Sigmoid colon (tissue), 7 donors: Measurements from ENCODE around the gene SALL1. TPM values are rescaled to one million over a fixed set of nuclear protein-coding genes. Genes with fewer than 3 reads are reported as not detected.

ENCODE experiments used
- DNase-seq: peaks from one replicate; pipeline ENCODE4 v3.0.0-alpha.2; 2019
- H3K27ac ChIP-seq, 4 donors: fragments of 200-600 bp; sonication (generic); one replicate each; pipeline ENCODE4 v1.5.1; 2016 to 2019; ENCODE audit warnings: mild to moderate bottlenecking in 1 of 4
- H3K27me3 ChIP-seq, 3 donors: fragments of 200-600 bp; sonication (generic); one replicate each; pipeline ENCODE4 v1.5.1; 2019; ENCODE audit warnings: mild to moderate bottlenecking in 1 of 3
- H3K36me3 ChIP-seq, 4 donors: fragments of 200-600 bp; sonication (generic); one replicate each; pipeline ENCODE4 v1.5.1; 2016 to 2019
- H3K4me1 ChIP-seq, 4 donors: fragments of 200-600 bp; sonication (generic); one replicate each; pipeline ENCODE4 v1.5.1; 2017 to 2019
- H3K4me3 ChIP-seq, 4 donors: fragments of 200-600 bp; sonication (generic); one replicate each; pipeline ENCODE4 v1.5.1; 2017 to 2019; ENCODE audit warnings: mild to moderate bottlenecking in 2 of 4, moderate library complexity in 1 of 4
- H3K9me3 ChIP-seq, 4 donors: fragments of 200-600 bp in 3 of 4; sonication (generic) in 3 of 4; one replicate each; pipeline versions ENCODE4 v1.5.1 to v1.6.1; 2013 to 2019
- CTCF ChIP-seq, 4 experiments: fragments of 450-650 bp in 3 of 4; fragments of 200-600 bp in 1 of 4; IDR thresholded peaks; one replicate each; pipeline ENCODE4 v1.5.1; 2016 to 2019; ENCODE audit warnings: antibody characterized with exemption in 4 of 4, mild to moderate bottlenecking in 3 of 4, moderate library complexity in 2 of 4
- EP300 ChIP-seq, 4 donors: sonication (generic); formaldehyde crosslinking; IDR thresholded peaks; one replicate each; pipeline ENCODE4 v1.6.1; 2017; ENCODE audit warnings: antibody characterized with exemption in 4 of 4
- POLR2A ChIP-seq, 2 donors: fragments of 450-650 bp; IDR thresholded peaks; one replicate each; pipeline ENCODE4 v1.6.1; 2016; ENCODE audit warnings: antibody characterized with exemption in 2 of 2, mild to moderate bottlenecking in 2 of 2, moderate library complexity in 2 of 2
- POLR2AphosphoS5 ChIP-seq, 4 donors: sonication (generic); formaldehyde crosslinking; IDR thresholded peaks; one replicate each; pipeline ENCODE4 v1.6.1; 2017; ENCODE audit warnings: antibody characterized with exemption in 4 of 4
- WGBS, 2 donors: extraction: QIAGEN DNeasy Blood & Tissue Kit; methylation state at CpG; one replicate each; pipeline ENCODE4 v1.1.7; 2013; 5-methylcytosine and 5-hydroxymethylcytosine counted together
- intact Hi-C: fragments of 100-400 bp; cut with DNase I; formaldehyde crosslinking; loops from one replicate; pipeline ENCODE4 v1.15.1; 2023
- polyA plus RNA-seq, 3 donors: library from polyadenylated mRNA; stranded (reverse); fragments of 200-250 nt; gene quantifications; one replicate each; pipeline ENCODE4 v1.2.3, GENCODE V29; 2013
- total RNA-seq, 4 donors: library from RNA; depleted of rRNA; stranded (reverse); fragments of >200 nt; gene quantifications; one replicate each; pipeline ENCODE4 v1.1.0, GENCODE V29; 2016
- donor health status: healthy with polysubstance abuse.
- donor health status: Bipolar disorder and iron deficiency.
- donor health status: healthy.

Gene SALL1
- total and polyA plus RNA-seq, 7 donors: 0.46 to 0.64 (median 0.60) TPM; not detected in 4

DNA sequence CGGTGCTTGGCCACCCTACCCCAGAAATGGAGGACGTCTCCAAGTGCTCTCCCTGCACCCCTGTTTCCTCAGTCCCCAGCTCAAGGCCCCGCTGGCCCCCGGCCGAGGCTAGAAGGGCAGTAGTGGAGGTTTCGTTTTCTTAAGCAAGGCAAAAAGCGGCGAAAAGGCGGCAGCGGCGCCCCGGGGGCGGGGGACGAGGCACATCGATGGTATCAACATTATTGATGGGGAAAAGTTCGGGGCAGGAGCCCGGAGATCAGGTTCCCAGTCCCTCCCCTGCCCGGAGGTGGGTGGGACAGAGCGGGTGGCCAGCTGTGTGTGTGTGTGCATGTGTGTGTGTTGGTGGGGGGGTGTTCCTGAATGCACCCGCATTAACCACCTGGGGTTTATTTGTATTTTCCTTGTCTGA, 4.1 kb upstream of the SALL1 start:
- TF ChIP-seq EP300 (IDR thresholded peaks at IDR 0.05) (no peak), CTCF (IDR thresholded peaks at IDR 0.05) (no peak), POLR2AphosphoS5 (IDR thresholded peaks at IDR 0.05) (no peak), POLR2A (IDR thresholded peaks at IDR 0.05) (no peak)
- 5 to 11% methylated on average over 20 of the region's 20 CpGs for WGBS, 2 donors
- intact Hi-C loops: no loop called here
- no peaks in the 10 kb centered on the region for H3K36me3 ChIP-seq
- no peak for DNase-seq
- no peaks in the 10 kb centered on the region for H3K9me3 ChIP-seq
- H3K27me3 ChIP-seq: peaks cover 55 to 93% (median 61%) of the 10 kb centered on the region in 3 donors
- H3K4me3 ChIP-seq: peak overlapping the region in 3 of 4 donors; percentile 3 to 23 (median 22)
- H3K27ac ChIP-seq: no peak overlapping the region
- H3K4me1 ChIP-seq: peaks cover 0 to 57% (median 50%) of the 10 kb centered on the region in 4 donors

DNA sequence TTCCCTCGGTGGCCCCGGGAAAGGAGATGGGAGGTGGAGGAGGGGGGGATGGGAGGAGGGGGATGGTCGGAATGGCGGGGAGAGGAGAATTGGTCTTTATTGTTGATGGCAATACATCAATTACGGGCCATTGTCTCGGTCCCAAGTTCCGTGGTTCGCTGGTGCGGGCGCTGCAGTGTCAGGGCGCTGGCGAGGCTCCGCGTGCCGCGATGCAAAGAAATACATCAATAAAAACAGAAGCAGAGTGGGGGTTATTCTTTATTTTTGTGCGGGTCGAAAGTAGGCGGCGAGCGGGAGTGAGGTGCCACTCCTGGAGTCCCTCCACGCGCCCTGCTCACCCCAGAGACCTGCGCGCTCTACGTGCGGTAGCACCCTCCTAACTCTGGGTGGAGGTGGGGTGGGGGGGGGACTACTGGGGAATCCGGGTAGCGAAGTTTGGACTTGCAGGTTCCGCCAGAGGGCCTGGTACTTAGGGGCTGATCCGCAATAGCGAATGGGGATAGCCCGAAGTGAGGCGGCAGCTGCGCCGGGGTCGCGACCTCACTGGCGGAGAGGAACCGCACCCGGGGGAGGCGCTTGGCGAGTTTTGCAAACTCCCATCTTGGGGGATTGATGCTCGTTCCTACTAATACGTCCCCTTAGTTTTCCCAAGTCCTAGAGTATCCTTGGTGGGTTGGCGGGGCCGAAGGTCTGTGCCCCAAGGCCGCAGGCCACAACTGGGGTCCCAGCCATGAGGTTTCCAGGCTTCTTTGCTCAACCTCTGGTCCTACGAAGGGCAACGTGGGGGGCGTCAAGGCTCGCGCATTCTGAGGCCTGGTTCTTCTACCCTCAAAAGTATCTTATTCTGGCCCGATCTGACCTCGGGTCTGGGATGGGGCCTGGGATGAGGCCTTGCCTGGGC, 3.5 kb upstream of the SALL1 start:
- H3K4me3 ChIP-seq: peak overlapping the region in 3 of 4 donors; percentile 3 to 23 (median 22)
- intact Hi-C loops: no loop called here
- no peak for TF ChIP-seq POLR2A (IDR thresholded peaks at IDR 0.05)
- TF ChIP-seq CTCF (IDR thresholded peaks at IDR 0.05): no peak
- TF ChIP-seq EP300 (IDR thresholded peaks at IDR 0.05): no peak
- TF ChIP-seq POLR2AphosphoS5 (IDR thresholded peaks at IDR 0.05): no peak
- H3K9me3 ChIP-seq: no peaks in the 10 kb centered on the region
- peaks cover 54 to 93% (median 68%) of the 10 kb centered on the region in 3 donors for H3K27me3 ChIP-seq
- DNase-seq: no peak
- 18 to 29% methylated on average over 55 of the region's 55 CpGs for WGBS, 2 donors
- peaks cover 0 to 59% (median 50%) of the 10 kb centered on the region in 4 donors for H3K4me1 ChIP-seq
- H3K36me3 ChIP-seq: no peaks in the 10 kb centered on the region
- no peak overlapping the region for H3K27ac ChIP-seq

DNA sequence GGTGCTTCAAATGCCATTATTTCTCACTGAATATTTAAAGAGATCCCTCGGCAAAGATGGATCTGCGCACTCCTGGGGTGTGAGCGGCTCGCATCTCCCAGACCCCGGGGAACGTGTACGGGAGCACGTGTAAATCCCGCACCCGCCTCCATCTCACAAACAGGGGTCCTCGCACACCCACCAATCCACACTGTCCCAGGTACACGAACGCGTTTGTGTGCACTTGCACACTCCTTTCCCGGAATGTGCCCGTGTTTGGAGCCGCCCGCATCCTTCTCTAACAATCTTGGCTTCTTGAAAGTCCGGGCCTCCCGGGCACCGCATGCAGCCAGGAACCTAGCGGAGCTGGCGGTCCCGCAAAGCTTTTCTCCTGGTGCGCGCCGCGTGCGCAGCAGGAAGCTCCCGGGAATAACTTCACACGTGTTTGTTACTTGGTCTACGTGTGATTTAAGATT, 2.5 kb upstream of the SALL1 start:
- H3K9me3 ChIP-seq: no peaks in the 10 kb centered on the region
- peaks cover 54 to 95% (median 76%) of the 10 kb centered on the region in 3 donors for H3K27me3 ChIP-seq
- H3K4me3 ChIP-seq: no peak overlapping the region
- H3K27ac ChIP-seq: no peak overlapping the region
- WGBS, 2 donors: 9 to 24% methylated on average over 32 of the region's 32 CpGs
- H3K36me3 ChIP-seq: no peaks in the 10 kb centered on the region
- no peak for TF ChIP-seq POLR2AphosphoS5 (IDR thresholded peaks at IDR 0.05)
- TF ChIP-seq POLR2A (IDR thresholded peaks at IDR 0.05): no peak
- no peak for TF ChIP-seq EP300 (IDR thresholded peaks at IDR 0.05)
- no peak for TF ChIP-seq CTCF (IDR thresholded peaks at IDR 0.05)
- no peak for DNase-seq
- intact Hi-C loops: no loop called here
- H3K4me1 ChIP-seq: peaks cover 0 to 59% (median 50%) of the 10 kb centered on the region in 4 donors

DNA sequence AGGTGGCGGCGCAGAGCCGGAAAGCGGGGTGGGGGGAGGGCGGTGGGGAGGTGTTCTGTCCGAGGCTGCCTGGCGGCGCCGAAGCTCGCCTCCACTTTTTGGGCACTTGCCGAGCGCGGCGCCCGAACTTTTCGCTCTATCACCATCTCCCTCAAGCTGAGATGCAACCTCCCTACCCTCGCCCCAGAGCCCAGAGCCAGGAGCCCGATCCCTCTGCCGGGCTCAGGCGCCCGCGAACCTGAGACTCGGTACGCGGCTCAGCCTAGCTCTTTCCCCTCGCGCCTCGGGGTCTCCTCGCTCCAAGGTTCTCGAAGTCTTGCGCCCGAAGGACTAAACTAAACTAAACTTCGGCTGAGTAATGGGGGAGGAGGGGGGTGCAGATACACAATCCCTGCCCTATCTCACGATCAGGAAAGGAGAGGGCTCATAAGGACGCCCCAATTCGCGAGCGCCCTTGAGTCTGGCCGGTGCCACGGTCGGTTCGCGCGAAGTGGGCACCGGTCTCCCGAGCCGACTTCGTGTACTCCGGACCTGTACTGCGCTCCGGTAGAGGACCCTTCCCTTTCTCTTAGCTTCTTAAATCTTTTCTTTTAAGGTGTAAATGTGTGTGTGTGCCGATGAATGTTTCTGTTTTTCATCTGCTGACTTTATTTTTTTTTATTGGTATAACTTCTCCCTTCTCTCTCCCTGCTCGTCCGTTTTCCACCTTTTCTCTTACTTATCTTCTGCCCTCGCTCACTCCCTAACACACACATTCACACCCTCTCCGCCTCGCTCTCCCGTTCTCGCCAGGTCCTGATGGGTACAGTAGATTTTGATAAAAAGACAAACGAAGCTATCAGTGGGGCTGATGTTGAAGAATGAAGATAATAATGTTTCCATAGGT, 1.9 kb upstream of the SALL1 start:
- no peak for DNase-seq
- WGBS, 2 donors: 4 to 21% methylated on average over 60 of the region's 60 CpGs
- H3K4me3 ChIP-seq: peak overlapping the region in 3 of 4 donors; percentile 41 to 52 (median 52)
- TF ChIP-seq CTCF (IDR thresholded peaks at IDR 0.05): no peak
- TF ChIP-seq EP300 (IDR thresholded peaks at IDR 0.05): no peak
- TF ChIP-seq POLR2AphosphoS5 (IDR thresholded peaks at IDR 0.05): no peak
- no peak for TF ChIP-seq POLR2A (IDR thresholded peaks at IDR 0.05)
- H3K27me3 ChIP-seq: peaks cover 54 to 97% (median 76%) of the 10 kb centered on the region in 3 donors
- H3K9me3 ChIP-seq: no peaks in the 10 kb centered on the region
- no peak overlapping the region for H3K27ac ChIP-seq
- peaks cover 0 to 59% (median 50%) of the 10 kb centered on the region in 4 donors for H3K4me1 ChIP-seq
- intact Hi-C loops: no loop called here
- no peaks in the 10 kb centered on the region for H3K36me3 ChIP-seq
